Measurements from ENCODE around the gene SMCP. TPM values are rescaled to one million over a fixed set of nuclear protein-coding genes. Genes with fewer than 3 reads are reported as not detected.

SMCP gene
- total RNA-seq, 1 donor from 2014 or later = not detected

Other genes starting within 250 kb of the SMCP start
- gene LCE2D, start 214.9 kb upstream of the SMCP start, total RNA-seq = not detected
- not detected for gene LCE2C, start 203.0 kb upstream of the SMCP start, total RNA-seq
- not detected for gene LCE2B, start 192.2 kb upstream of the SMCP start, total RNA-seq
- not detected for gene LCE2A, start 180.0 kb upstream of the SMCP start, total RNA-seq
- gene LCE4A, start 170.2 kb upstream of the SMCP start, total RNA-seq = not detected
- not detected for gene KPRP, start 120.3 kb upstream of the SMCP start, total RNA-seq
- gene LCE1F, start 103.2 kb upstream of the SMCP start, total RNA-seq = not detected
- not detected for gene LCE1E, start 92.1 kb upstream of the SMCP start, total RNA-seq
- gene LCE1D, start 81.6 kb upstream of the SMCP start, total RNA-seq = not detected
- gene LCE1C, start 71.7 kb upstream of the SMCP start, total RNA-seq = not detected
- gene LCE1B, start 66.4 kb upstream of the SMCP start, total RNA-seq = not detected
- not detected for gene LCE1A, start 50.8 kb upstream of the SMCP start, total RNA-seq
- gene LCE6A, start 35.5 kb upstream of the SMCP start, total RNA-seq = not detected
- not detected for gene LCE7A, start 18.3 kb upstream of the SMCP start, total RNA-seq
- gene IVL, start 30.2 kb downstream of the SMCP start, total RNA-seq = not detected
- not detected for gene SPRR5, start 68.9 kb downstream of the SMCP start, total RNA-seq
- not detected for gene SPRR4, start 92.3 kb downstream of the SMCP start, total RNA-seq
- not detected for gene SPRR1A, start 105.8 kb downstream of the SMCP start, total RNA-seq
- not detected for gene SPRR3, start 123.4 kb downstream of the SMCP start, total RNA-seq
- not detected for gene SPRR1B, start 152.9 kb downstream of the SMCP start, total RNA-seq
- gene SPRR2D, start 162.8 kb downstream of the SMCP start, total RNA-seq = not detected
- not detected for gene SPRR2A, start 179.2 kb downstream of the SMCP start, total RNA-seq
- gene SPRR2B, start 193.3 kb downstream of the SMCP start, total RNA-seq = not detected
- gene SPRR2E, start 216.2 kb downstream of the SMCP start, total RNA-seq = not detected
- not detected for gene SPRR2F, start 235.2 kb downstream of the SMCP start, total RNA-seq

Data from frontal cortex (tissue), 1 donor.